Inflammatory macrophage (primary cell): ENCODE data around the gene MFN2.
A peak's percentile ranks its signal among the peaks of the same experiment; 100 is the strongest.
"Not testable (repeated sequence)": the region's sequence is repeated elsewhere in the genome, so short reads cannot be mapped to it uniquely, and the experiment has no call there.

Experiments
- DNase-seq, 2 donors: peaks; one replicate each; pipeline ENCODE4 v3.0.0-alpha.2; 2020 to 2022

MFN2 gene

GRCh38 chr1:12001249-12001917 lies 21.1 kb downstream of the MFN2 start:
- peak; percentile 26 to 51 for DNase-seq

- DNase-seq: no peak
Measured at GRCh38 chr1:12001996-12002493, 21.8 kb downstream of the MFN2 start.

DNA sequence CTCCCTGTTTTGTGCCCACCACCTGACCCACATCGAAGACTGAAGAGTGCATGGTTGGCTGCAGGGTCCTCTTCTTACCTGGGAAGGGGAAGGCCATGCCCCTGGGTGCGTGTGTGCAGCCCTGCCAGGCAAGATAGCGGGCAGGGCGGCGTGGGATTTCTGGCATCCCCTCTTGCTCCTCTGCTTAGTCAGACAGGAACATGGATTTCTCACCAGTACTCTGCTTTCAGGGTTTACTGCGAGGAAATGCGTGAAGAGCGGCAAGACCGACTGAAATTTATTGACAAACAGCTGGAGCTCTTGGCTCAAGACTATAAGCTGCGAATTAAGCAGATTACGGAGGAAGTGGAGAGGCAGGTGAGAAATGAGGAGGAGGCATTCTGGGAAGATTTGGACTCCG lies 23.5 kb downstream of the MFN2 start:
- DNase-seq: no peak

DNA sequence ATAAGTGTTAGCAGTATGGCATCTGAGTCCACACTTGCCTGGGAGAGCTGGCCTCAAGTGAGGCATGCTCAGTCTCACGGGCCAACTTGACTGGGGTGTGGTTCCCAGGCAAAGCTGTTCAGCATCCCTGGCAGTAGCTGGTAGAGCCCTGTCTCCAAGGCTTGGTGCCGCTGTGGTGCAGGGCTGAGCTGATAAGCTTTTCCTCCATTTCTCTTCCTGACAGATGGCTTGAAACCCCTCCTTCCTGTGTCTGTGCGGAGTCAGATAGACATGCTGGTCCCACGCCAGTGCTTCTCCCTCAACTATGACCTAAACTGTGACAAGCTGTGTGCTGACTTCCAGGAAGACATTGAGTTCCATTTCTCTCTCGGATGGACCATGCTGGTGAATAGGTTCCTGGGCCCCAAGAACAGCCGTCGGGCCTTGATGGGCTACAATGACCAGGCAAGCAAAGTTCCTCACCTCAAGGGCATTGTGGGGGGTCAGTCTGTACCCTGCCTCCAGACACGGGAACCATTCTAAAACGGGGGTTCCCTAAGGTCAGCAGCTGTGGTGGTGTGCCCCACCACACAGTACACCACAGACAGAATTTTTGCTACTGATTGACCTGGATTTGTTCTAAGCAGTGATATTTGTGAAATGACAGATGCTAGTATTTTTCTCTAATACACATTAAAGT lies 25.4 kb downstream of the MFN2 start:
- no peak for DNase-seq

GRCh38 chr1:12006167-12006921 lies 26.1 kb downstream of the MFN2 start:
- DNase-seq: peak in 1 of 2 donors; percentile 25

DNA sequence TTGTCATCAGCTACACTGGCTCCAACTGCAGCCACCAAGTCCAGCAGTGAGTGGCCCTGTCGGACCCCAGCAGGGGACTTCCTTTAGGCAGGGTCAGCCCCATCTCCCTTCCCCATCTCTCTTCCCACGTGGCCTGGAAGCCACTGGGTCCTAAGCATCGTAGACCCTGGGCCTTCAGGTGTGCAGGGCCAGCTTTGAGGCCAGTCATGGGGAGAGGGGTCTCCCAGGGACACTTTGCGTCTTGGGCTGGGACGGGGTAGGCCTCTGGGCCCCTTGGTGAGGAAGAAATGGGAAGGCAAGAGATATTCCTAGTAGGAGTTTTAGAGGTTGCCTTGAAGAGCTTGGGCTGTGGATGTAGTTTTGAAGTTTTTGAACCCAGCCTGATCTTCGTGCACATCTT lies 27.0 kb downstream of the MFN2 start:
- DNase-seq: no peak

DNA sequence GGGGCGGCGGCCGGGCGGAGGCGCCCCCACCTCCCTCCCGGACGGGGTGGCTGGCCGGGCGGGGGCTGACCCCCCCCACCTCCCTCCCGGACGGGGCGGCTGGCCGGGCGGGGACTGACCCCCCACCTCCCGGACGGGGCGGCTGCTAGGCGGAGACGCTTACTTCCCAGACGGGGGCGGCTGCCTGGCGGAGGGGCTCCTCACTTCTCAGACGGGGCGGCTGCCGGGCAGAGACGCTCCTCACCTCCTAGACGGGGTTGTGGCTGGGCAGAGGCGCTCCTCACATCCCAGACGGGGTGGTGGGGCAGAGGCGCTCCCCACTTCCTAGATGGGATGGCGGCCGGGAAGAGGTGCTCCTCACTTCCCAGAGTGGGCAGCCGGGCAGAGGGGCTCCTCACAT lies 28.1 kb downstream of the MFN2 start:
- DNase-seq: not testable (repeated sequence)

DNA sequence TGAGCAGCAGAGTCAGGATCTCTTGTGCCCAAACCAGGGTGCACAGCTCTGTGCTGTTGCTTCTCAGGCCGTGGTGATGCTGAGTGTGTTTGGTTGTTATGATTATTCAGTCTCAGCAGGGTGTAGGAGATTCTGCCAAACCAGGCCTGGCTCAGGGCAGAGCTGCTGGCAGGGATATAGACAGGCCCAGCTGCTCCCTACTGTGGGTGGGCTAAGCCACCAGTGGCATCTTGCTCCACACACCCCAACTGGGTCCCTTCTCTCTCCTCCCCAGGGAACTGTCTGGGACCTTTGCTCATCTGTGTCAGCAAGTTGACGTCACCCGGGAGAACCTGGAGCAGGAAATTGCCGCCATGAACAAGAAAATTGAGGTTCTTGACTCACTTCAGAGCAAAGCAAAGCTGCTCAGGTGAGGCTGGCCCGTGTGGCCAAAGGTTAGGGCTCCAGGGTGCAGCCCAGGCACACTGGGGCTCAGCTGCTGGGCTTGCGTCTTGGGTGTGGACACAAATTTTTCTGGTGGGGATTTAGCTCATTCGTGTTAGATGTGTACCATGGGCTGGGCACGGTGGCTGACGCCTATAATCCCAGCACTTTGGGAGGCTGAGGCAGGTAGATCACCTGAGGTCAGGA lies 29.2 kb downstream of the MFN2 start:
- DNase-seq: no peak

- no peak for DNase-seq
Measured at GRCh38 chr1:12010746-12011570, 30.7 kb downstream of the MFN2 start.

- no peak for DNase-seq
Measured at GRCh38 chr1:12011998-12012397, 31.8 kb downstream of the MFN2 start.

DNA sequence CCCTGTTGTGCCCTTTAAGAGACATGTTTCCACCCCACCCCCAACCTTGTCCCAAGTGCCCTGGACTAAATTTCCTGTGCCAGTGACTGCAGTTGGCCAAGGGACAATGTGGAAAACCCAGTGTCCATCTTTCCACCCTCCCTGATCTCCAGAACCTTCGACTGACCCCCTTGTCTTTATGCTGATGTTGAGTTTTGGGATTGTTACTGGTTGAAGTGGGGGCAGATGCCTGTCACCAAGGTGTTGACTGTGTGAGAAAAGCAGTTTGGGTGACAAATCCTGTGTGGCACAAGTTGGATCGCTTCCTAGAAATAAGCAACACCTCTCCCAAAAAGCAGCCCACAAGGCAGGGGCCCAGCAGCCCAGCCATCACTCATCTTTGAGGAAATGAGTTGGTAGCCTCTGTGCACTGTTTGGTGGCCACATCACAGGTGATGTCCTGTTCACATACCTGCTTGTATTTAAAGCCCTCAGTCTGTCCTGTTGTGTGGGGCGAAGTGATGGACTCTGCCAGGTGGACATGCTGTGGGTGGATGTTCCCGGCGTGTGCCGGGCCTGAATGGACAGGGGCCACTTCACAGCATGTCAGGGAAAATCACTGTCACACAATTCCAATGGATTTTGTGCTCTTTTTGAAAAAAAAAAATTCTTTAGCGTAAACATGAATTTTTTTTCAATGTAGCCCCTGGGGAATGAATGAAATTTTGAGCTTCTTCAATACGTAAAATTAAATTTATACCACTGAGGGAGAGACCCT lies 32.5 kb downstream of the MFN2 start:
- DNase-seq: no peak

DNA sequence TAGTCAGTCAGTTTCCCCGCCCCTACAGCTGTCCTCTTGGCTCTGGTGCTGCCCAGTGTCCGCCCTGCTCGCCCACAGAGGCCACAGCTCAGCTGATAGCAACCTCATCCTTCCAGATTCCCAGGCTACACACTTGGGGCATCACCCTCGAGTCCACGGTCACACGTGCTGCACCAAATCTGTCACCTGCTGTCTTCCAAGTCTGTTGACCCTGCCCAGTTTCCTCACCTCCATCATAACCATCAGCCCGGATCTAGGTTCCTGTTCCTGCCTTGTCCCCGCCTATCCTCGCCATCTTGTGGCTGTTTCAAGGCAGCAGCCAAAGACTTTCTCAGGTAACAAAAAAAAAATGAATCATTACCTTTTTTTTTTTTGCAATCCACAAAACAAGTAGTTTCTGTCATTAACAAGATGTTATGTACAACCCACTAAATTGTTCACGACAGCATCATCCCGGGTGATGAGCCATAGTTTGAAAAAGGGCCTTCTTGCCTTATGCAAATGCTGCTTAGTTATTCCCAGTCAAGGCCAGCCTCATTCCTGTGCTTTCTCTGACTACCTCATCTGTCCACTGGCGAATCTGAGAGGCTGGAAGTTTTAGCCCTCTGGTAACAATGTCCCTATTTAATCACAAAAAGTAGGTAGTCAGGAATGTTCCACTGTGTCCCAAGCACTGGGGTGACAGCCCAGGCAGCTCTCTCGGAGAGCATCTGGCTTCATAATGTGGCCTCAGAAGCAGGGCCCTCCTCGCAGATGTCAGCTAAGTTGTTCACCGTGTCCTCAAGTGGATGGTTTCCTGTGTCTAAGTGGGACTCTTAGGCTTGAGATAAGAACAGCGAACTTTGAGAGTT lies 34.1 kb downstream of the MFN2 start:
- no peak for DNase-seq

DNA sequence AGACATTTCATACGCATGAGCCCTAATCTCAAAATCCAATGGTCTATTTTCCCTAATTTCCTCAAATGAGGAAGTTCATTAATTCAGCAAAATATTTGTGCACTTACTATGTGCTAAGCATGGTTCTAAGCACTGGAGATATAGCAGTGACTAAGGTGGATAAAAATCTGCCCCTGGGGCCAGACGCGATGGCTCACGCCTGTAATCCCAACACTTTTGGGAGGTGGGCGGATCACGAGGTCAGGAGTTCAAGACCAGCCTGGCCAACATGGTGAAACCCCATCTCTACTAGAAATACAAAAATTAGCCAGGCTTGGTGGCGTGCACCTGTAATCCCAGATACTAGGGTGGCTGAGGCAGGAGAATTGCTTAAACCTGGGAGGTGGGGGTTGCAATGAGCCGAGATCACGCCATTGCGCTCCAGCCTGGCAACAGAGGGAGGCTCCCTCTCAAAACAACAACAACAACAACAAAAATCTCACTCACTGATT lies 34.8 kb downstream of the MFN2 start:
- no peak for DNase-seq

DNA sequence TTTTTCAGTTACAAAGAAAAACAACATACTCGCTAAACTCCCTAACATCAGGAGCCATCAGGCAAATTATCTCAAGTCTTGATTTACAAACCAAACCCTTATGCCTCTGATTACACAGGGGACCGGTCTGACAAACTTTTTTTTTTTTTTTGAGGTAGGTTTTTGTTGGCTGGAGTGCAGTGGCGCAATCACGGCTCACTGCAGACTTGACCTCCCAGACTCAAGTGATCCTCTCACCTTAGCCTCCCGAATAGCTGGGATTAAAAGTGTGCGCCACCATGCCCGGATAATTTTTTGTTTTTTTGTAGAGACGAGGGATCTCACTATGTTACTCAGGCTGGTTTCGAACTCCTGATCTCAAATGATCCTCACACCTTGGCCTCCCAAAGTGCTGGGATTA lies 35.3 kb downstream of the MFN2 start:
- DNase-seq: no peak

DNA sequence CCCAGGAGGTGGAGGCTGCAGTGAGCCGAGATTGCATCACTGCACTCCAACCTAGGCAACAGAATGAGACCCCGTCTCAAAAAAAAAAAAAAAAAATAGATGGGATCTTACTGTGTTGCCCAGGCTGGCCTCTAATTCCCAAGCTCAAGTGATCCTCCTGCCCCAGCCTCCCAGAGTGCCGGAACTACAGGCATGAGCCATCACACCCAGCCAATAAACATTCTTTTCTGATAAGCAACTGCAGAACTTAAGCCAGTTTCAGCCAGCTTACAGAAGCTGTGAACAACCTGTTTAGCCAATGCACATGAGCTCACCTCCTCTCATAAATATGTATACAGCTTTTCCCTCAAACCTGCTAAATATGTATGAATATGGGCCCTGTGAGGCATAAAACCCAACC lies 35.9 kb downstream of the MFN2 start:
- no peak for DNase-seq

GRCh38 chr1:12019858-12020509 lies 39.7 kb downstream of the MFN2 start:
- DNase-seq: peak; percentile 85 to 92

GRCh38 chr1:12021616-12022015 lies 41.4 kb downstream of the MFN2 start:
- no peak for DNase-seq

- no peak for DNase-seq
Measured at GRCh38 chr1:12022036-12022435, 41.8 kb downstream of the MFN2 start.

DNA sequence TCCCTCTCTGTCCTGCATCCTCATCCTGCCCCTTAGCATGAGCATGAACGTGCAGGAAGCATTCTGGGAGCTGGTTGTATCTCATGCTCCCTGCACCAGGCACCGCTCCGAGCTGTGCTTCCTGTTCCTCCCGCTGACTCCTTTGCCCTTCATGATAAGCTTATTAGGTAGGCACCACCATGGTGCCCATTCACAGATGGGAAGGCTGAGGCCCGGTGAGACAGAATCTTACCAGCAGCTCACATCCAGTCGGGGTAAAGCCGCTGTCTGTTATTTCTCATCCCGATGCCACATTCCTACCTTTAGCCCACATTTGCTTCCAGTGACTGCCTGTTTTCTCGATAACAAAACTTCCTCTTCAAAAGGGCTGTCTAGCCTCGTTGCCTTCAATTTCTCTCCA lies 46.3 kb downstream of the MFN2 start:
- DNase-seq: no peak

GRCh38 chr1:12028248-12028647 lies 48.0 kb downstream of the MFN2 start:
- DNase-seq: no peak
